HEK293 (cell line): ENCODE results near the gene CAMP.
A peak's percentile ranks its signal among the peaks of the same experiment; 100 is the strongest.

ENCODE experiments used
- EGR2 ChIP-seq: fragments of 450-650 bp; formaldehyde crosslinking; IDR thresholded peaks from 2 replicates; pipeline ENCODE4 v1.5.1; 2016; ENCODE audit warnings: low read depth, missing biosample characterization, missing genetic modification characterization
- ELK4 ChIP-seq: IDR thresholded peaks from 2 replicates; pipeline ENCODE4 v1.6.1; 2011; ENCODE audit warnings: mild to moderate bottlenecking, low read depth, low read length, borderline replicate concordance
- KLF17 ChIP-seq: fragments of 450-650 bp; formaldehyde crosslinking; IDR thresholded peaks from 2 replicates; pipeline ENCODE4 v1.5.1; 2016; ENCODE audit warnings: missing biosample characterization, missing genetic modification characterization
- PRDM2 ChIP-seq: fragments of 450-650 bp; formaldehyde crosslinking; IDR thresholded peaks from 2 replicates; pipeline ENCODE4 v1.5.1; 2016; ENCODE audit warnings: missing biosample characterization, missing genetic modification characterization, borderline replicate concordance
- PRDM4 ChIP-seq: fragments of 450-650 bp; formaldehyde crosslinking; IDR thresholded peaks from 2 replicates; pipeline ENCODE4 v1.5.1; 2017; ENCODE audit warnings: missing biosample characterization, missing genetic modification characterization
- REPIN1 ChIP-seq: fragments of 450-650 bp; formaldehyde crosslinking; IDR thresholded peaks from 2 replicates; pipeline ENCODE4 v1.5.1; 2017; ENCODE audit warnings: missing biosample characterization, missing genetic modification characterization, low read depth
- TCF7L2 ChIP-seq: IDR thresholded peaks from 2 replicates; pipeline ENCODE4 v1.6.1; 2011; ENCODE audit warnings: low read depth, mild to moderate bottlenecking, inconsistent platforms, low read length, moderate library complexity, borderline replicate concordance
- ZBTB21 ChIP-seq: fragments of 450-650 bp; formaldehyde crosslinking; IDR thresholded peaks from 2 replicates; pipeline ENCODE4 v1.5.1; 2017; ENCODE audit warnings: missing biosample characterization, missing genetic modification characterization
- ZNF121 ChIP-seq: fragments of 450-650 bp; formaldehyde crosslinking; IDR thresholded peaks from 2 replicates; pipeline ENCODE4 v1.5.1; 2016; ENCODE audit warnings: missing biosample characterization, missing genetic modification characterization
- ZNF132 ChIP-seq: fragments of 450-650 bp; formaldehyde crosslinking; IDR thresholded peaks from 2 replicates; pipeline ENCODE4 v1.5.1; 2017; ENCODE audit warnings: missing biosample characterization, missing genetic modification characterization, borderline replicate concordance
- ZNF138 ChIP-seq: fragments of 450-650 bp; formaldehyde crosslinking; IDR thresholded peaks from 2 replicates; pipeline ENCODE4 v1.5.1; 2016; ENCODE audit warnings: missing biosample characterization, missing genetic modification characterization, borderline replicate concordance
- ZNF18 ChIP-seq: fragments of 450-650 bp; formaldehyde crosslinking; IDR thresholded peaks from 2 replicates; pipeline ENCODE4 v1.5.1; 2016; ENCODE audit warnings: missing biosample characterization, missing genetic modification characterization
- ZNF223 ChIP-seq: fragments of 450-650 bp; formaldehyde crosslinking; IDR thresholded peaks from 2 replicates; pipeline ENCODE4 v1.5.1; 2016; ENCODE audit warnings: missing biosample characterization, missing genetic modification characterization
- ZNF239 ChIP-seq: fragments of 450-650 bp; formaldehyde crosslinking; IDR thresholded peaks from 2 replicates; pipeline ENCODE4 v1.5.1; 2016; ENCODE audit warnings: missing biosample characterization, missing genetic modification characterization
- ZNF324 ChIP-seq: fragments of 450-650 bp; formaldehyde crosslinking; IDR thresholded peaks from 2 replicates; pipeline ENCODE4 v1.5.1; 2016; ENCODE audit warnings: missing biosample characterization, missing genetic modification characterization
- ZNF335 ChIP-seq: fragments of 450-650 bp; formaldehyde crosslinking; conservative IDR thresholded peaks from 2 replicates; pipeline ENCODE4 v1.5.1; 2016; ENCODE audit warnings: missing biosample characterization, missing genetic modification characterization
- ZNF354C ChIP-seq: fragments of 450-650 bp; formaldehyde crosslinking; IDR thresholded peaks from 2 replicates; pipeline ENCODE4 v1.5.1; 2016; ENCODE audit warnings: missing biosample characterization, missing genetic modification characterization, low read depth, borderline replicate concordance
- ZNF391 ChIP-seq: fragments of 450-650 bp; formaldehyde crosslinking; IDR thresholded peaks from 2 replicates; pipeline ENCODE4 v1.5.1; 2016; ENCODE audit warnings: low read depth, missing biosample characterization, missing genetic modification characterization, borderline replicate concordance
- ZNF394 ChIP-seq: fragments of 450-650 bp; formaldehyde crosslinking; IDR thresholded peaks from 2 replicates; pipeline ENCODE4 v1.5.1; 2016; ENCODE audit warnings: missing biosample characterization, missing genetic modification characterization, mild to moderate bottlenecking, moderate library complexity, borderline replicate concordance
- ZNF449 ChIP-seq: fragments of 450-650 bp; formaldehyde crosslinking; IDR thresholded peaks from 2 replicates; pipeline ENCODE4 v1.5.1; 2017; ENCODE audit warnings: missing biosample characterization, mild to moderate bottlenecking, missing genetic modification characterization, moderate library complexity
- ZNF670 ChIP-seq: fragments of 450-650 bp; formaldehyde crosslinking; IDR thresholded peaks from 2 replicates; pipeline ENCODE4 v1.5.1; 2016; ENCODE audit warnings: missing biosample characterization, missing genetic modification characterization, low read depth
- ZNF701 ChIP-seq: fragments of 450-650 bp; formaldehyde crosslinking; IDR thresholded peaks from 2 replicates; pipeline ENCODE4 v1.5.1; 2016; ENCODE audit warnings: missing biosample characterization, missing genetic modification characterization
- ZNF707 ChIP-seq: fragments of 450-650 bp; formaldehyde crosslinking; IDR thresholded peaks from 2 replicates; pipeline ENCODE4 v1.5.1; 2016; ENCODE audit warnings: missing biosample characterization, missing genetic modification characterization
- ZSCAN23 ChIP-seq: fragments of 450-650 bp; formaldehyde crosslinking; IDR thresholded peaks from 2 replicates; pipeline ENCODE4 v1.5.1; 2016; ENCODE audit warnings: missing biosample characterization, missing genetic modification characterization
- ZSCAN5A ChIP-seq: fragments of 450-650 bp; formaldehyde crosslinking; IDR thresholded peaks from 2 replicates; pipeline ENCODE4 v1.5.1; 2016; ENCODE audit warnings: missing biosample characterization, missing genetic modification characterization

The CAMP gene

GRCh38 chr3:48232734-48233133 lies 9.4 kb downstream of the CAMP start (continued):
- no peak for TF ChIP-seq PRDM2
- no peak for TF ChIP-seq ZNF121 (tag by site-specific recombination)
- TF ChIP-seq ZNF138 (tag by site-specific recombination): no peak
- no peak for TF ChIP-seq KLF17 (tag by site-specific recombination)
- TF ChIP-seq ZNF670 (tag by site-specific recombination): no peak
- TF ChIP-seq ZNF391 (tag by site-specific recombination): no peak
- TF ChIP-seq ZSCAN23 (tag by site-specific recombination): no peak
- TF ChIP-seq ZNF394: no peak
- 0 out of 2 replicates have a peak, but pooled peaks have one; percentile 19 for TF ChIP-seq ZNF335 (tag by site-specific recombination)
- TF ChIP-seq ELK4: no peak
- no peak for TF ChIP-seq ZNF239 (tag by site-specific recombination)
- TF ChIP-seq TCF7L2: no peak
- no peak for TF ChIP-seq ZSCAN5A (tag by site-specific recombination)
- no peak for TF ChIP-seq ZNF707 (tag by site-specific recombination)
- no peak for TF ChIP-seq PRDM4 (tag by site-specific recombination)
- TF ChIP-seq EGR2 (tag by site-specific recombination): peak; percentile 95
- TF ChIP-seq ZNF18 (tag by site-specific recombination): no peak
- TF ChIP-seq ZNF354C (tag by site-specific recombination): no peak
- TF ChIP-seq ZNF132 (tag by site-specific recombination): no peak
- TF ChIP-seq ZNF701 (tag by site-specific recombination): no peak
- TF ChIP-seq REPIN1 (tag by site-specific recombination): no peak
- TF ChIP-seq ZNF324 (tag by site-specific recombination): 0 out of 2 replicates have a peak, but pooled peaks have one; percentile 24
- TF ChIP-seq ZNF449 (tag by site-specific recombination): no peak
- no peak for TF ChIP-seq ZBTB21 (tag by site-specific recombination)
- no peak for TF ChIP-seq ZNF223
